Chondrocyte (in vitro differentiated cells): ENCODE results near the gene LMO3. TPM values are rescaled to one million over a fixed set of nuclear protein-coding genes. Genes with fewer than 3 reads are reported as not detected.

Experiments used
- DNase-seq: peaks from one replicate; pipeline ENCODE4 v3.0.0; 2021; ENCODE audit warnings: mixed read lengths, low spot score
- H3K27ac Mint-ChIP-seq: one replicate; pipeline ENCODE4 v1.8.0; 2021; ENCODE audit warnings: mild to moderate bottlenecking, moderate library complexity, mixed read lengths; ENCODE audit not compliant: unreplicated experiment
- H3K27me3 Mint-ChIP-seq: 2 replicates; pipeline ENCODE4 v1.8.0; 2021; ENCODE audit warnings: low read depth, mixed read lengths
- H3K36me3 Mint-ChIP-seq: 2 replicates; pipeline ENCODE4 v1.8.0; 2021; ENCODE audit warnings: low read depth, mixed read lengths
- H3K4me1 Mint-ChIP-seq: 2 replicates; pipeline ENCODE4 v1.8.0; 2021; ENCODE audit warnings: low read depth, mild to moderate bottlenecking, mixed read lengths
- H3K4me3 Mint-ChIP-seq: one replicate; pipeline ENCODE4 v1.8.0; 2021; ENCODE audit warnings: mild to moderate bottlenecking, moderate library complexity, mixed read lengths; ENCODE audit not compliant: unreplicated experiment
- H3K9me3 Mint-ChIP-seq: 2 replicates; pipeline ENCODE4 v1.8.0; 2021; ENCODE audit warnings: low read depth, mixed read lengths
- total RNA-seq: library from RNA; stranded (reverse); gene quantifications from 3 replicates; pipeline ENCODE4 v1.2.1, GENCODE V29; 2021
- TF ChIP-seq, protein P1 (sequence below): fragments of 200-600 bp; sonication (generic); IDR thresholded peaks from 2 replicates; pipeline ENCODE4 v1.5.0; 2021; ENCODE audit warnings: antibody characterized with exemption, mild to moderate bottlenecking, moderate library complexity

The LMO3 gene
- total RNA-seq, 1 donor from 2014 or later, result 0.57 TPM

DNA sequence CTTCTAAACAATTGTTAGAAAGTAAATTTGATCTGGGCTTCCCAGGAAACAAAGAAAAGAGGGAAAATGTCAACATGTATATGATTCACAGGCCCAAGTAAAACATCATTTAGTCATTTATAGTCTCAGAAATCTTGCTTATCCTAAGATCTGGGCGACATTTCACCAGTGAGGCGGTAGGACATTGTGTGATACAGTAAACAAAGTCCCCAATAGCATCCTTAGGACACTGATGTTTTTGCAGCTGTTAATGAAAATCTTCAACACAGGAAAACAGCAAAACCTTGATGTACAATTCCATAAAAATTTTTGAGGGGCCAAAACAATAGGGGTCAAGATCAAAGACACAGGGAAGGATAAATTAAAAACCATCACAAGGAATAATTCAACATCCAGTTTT is 20.2 kb downstream of the LMO3 start:
- Mint-ChIP-seq H3K36me3 (no peaks in the 10 kb centered on the region), H3K27ac (no peak overlapping the region), H3K9me3 (no peaks in the 10 kb centered on the region), H3K4me1 (peaks cover 3% of the 10 kb centered on the region), H3K27me3 (no peaks in the 10 kb centered on the region), H3K4me3 (no peak overlapping the region)
- DNase-seq, result no peak
- TF ChIP-seq, protein P1, sequence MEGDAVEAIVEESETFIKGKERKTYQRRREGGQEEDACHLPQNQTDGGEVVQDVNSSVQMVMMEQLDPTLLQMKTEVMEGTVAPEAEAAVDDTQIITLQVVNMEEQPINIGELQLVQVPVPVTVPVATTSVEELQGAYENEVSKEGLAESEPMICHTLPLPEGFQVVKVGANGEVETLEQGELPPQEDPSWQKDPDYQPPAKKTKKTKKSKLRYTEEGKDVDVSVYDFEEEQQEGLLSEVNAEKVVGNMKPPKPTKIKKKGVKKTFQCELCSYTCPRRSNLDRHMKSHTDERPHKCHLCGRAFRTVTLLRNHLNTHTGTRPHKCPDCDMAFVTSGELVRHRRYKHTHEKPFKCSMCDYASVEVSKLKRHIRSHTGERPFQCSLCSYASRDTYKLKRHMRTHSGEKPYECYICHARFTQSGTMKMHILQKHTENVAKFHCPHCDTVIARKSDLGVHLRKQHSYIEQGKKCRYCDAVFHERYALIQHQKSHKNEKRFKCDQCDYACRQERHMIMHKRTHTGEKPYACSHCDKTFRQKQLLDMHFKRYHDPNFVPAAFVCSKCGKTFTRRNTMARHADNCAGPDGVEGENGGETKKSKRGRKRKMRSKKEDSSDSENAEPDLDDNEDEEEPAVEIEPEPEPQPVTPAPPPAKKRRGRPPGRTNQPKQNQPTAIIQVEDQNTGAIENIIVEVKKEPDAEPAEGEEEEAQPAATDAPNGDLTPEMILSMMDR, result no peak

DNA sequence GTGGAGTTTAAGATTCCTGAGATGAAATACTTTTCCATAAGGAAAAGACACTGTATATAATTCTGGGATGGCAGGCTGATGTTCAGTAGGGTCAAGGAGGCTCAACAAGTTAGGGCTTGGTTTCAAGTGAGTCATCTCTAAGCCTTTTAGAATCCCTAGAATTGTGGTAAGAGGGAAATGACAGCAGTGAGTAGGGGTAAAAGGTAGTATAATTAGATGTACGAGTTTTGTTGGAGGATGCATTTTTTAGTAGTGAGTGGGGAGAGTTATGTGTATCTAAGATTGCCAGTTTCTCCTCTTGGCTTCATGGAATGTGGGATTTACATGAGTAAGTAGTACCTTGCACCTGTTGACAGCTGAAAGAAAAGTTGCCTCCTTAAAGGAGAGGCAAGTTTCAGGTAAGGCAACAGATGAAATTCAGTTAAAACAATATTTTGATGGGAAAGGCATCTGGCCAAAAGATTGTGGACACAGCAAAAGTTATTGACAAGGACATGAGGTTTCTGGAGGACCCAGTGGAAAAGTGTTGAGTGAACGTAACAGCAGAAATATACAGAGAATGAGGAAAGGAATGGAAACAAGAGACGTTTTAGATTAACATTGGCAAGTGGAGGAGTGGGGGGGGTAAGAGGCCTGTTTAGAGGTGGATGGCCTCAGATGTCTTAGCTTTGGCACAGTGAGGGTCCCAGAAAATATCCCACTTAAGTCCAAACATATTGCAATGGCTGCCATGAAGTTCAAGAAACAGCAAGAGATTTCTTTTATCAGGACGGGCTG is 21.8 kb downstream of the LMO3 start:
- Mint-ChIP-seq H3K36me3 (no peaks in the 10 kb centered on the region), H3K4me1 (peaks cover 3% of the 10 kb centered on the region), H3K27me3 (no peaks in the 10 kb centered on the region), H3K27ac (no peak overlapping the region), H3K4me3 (no peak overlapping the region), H3K9me3 (no peaks in the 10 kb centered on the region)
- no peak for DNase-seq
- TF ChIP-seq, protein P1, result no peak

DNA sequence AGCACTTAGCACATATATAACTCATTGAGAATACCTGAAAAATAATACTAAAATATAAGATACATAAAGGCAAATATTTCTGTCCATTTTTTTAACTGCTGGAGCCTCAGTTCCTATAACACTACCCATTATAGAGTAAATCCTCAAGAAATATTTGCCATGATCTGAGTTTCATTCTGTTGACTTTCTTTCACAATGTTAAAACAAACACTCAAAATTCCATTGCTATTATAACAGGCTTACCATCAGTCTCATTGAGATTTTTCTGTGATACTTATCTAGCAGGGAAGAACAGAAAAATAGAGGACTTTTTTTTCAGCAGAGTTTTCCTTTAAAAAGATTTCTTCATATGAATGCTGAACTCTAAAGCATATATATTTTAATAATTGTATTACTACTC is 24.5 kb downstream of the LMO3 start:
- Mint-ChIP-seq H3K27ac (no peak overlapping the region), H3K36me3 (no peaks in the 10 kb centered on the region), H3K4me3 (no peak overlapping the region), H3K4me1 (no peaks in the 10 kb centered on the region), H3K9me3 (no peaks in the 10 kb centered on the region), H3K27me3 (no peaks in the 10 kb centered on the region)
- TF ChIP-seq, protein P1, result no peak
- DNase-seq, result no peak

DNA sequence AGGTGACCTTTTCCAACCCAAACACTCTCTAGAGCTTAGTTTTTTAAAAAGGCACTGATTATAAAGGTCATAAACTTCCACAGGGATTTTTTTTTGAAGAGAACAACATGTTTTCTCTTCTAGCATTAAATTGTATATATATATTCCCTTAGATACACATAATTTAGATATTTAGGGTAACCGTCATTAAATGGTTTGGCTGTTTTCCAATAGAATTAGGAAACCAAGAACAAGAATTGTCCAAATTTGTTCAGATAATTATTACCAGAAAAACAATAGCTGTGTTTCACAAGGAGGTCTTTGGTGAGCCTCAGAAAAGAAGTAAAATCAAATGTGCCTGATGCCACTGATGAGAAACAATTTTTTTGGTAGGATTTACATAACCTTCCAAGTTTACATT is 26.9 kb downstream of the LMO3 start:
- Mint-ChIP-seq H3K4me1 (no peaks in the 10 kb centered on the region), H3K4me3 (no peak overlapping the region), H3K36me3 (no peaks in the 10 kb centered on the region), H3K27me3 (no peaks in the 10 kb centered on the region), H3K27ac (no peak overlapping the region), H3K9me3 (no peaks in the 10 kb centered on the region)
- TF ChIP-seq, protein P1, result no peak
- DNase-seq, result no peak

DNA sequence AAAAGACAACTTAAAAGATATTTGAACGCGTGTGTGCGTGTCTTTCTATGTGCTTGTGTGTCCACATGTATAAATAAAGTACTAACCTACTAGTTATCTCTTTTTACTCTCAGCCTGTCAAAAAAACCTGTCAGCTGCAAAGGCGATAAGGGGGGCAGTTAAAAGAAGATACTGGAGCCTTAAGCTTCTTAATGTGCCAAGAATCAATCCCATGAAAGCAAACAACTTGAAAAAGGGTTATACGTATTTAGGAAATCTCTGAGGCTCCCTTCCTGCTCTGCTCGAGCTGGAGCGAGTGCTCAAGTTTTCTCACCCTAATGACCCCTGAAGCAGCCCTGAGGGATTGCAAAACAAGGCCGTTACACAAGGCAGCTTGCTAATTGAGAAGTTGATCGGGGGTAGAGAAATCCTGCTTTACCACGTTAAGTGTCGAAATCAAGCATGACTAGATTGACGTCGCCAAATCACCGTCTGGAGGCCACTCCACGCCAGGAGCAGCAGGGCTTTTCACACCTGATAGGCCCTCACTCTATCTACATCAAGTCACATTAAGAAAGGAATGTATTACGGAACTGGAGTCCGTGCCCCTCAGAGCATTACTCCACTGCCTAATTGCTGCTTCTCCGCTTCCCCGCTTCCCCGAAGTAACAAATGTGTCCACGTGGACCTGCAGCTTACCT is 32.4 kb downstream of the LMO3 start:
- no peaks in the 10 kb centered on the region for H3K36me3 Mint-ChIP-seq
- H3K4me1 Mint-ChIP-seq, result no peaks in the 10 kb centered on the region
- no peak overlapping the region for H3K27ac Mint-ChIP-seq
- H3K4me3 Mint-ChIP-seq, result no peak overlapping the region
- no peaks in the 10 kb centered on the region for H3K9me3 Mint-ChIP-seq
- TF ChIP-seq, protein P1, result no peak
- no peak for DNase-seq
- H3K27me3 Mint-ChIP-seq, result no peaks in the 10 kb centered on the region
